HG03558 (cell line): ENCODE measurements around the gene ATG9B.

Source experiments
- ATAC-seq: cut with Tn5 transposase; IDR thresholded peaks from one replicate; pipeline ENCODE4 v1.9.1; 2021; ENCODE audit warnings: moderate number of reproducible peaks; ENCODE audit not compliant: unreplicated experiment; ENCODE audit errors: extremely low read depth

The ATG9B gene

GRCh38 chr7:150986556-150986955, 37.7 kb downstream of the ATG9B start:
- no peak for ATAC-seq

- no peak for ATAC-seq
These were observed 38.2 kb downstream of the ATG9B start for GRCh38 chr7:150986099-150986512.

- no peak for ATAC-seq
These were observed 40.4 kb downstream of the ATG9B start for GRCh38 chr7:150983893-150984368.

- no peak for ATAC-seq
These were observed 41.9 kb downstream of the ATG9B start for GRCh38 chr7:150982351-150982750.

- ATAC-seq: no peak
These were observed 42.6 kb downstream of the ATG9B start for GRCh38 chr7:150981644-150982043.

- ATAC-seq: no peak
These were observed 43.6 kb downstream of the ATG9B start for GRCh38 chr7:150980663-150981062.

- no peak for ATAC-seq
These were observed 44.4 kb downstream of the ATG9B start for GRCh38 chr7:150979713-150980390.

- no peak for ATAC-seq
These were observed 46.0 kb downstream of the ATG9B start, which contains the start of gene KCNH2 for GRCh38 chr7:150978126-150978789. Gene KCNH2 (minus strand): TSS chr7:150978321. CDS start chr7:150977913, 408 bp downstream.

GRCh38 chr7:150977382-150978125, 46.7 kb downstream of the ATG9B start:
- no peak for ATAC-seq

- no peak for ATAC-seq
These were observed 47.5 kb downstream of the ATG9B start for GRCh38 chr7:150976529-150977381.

- no peak for ATAC-seq
These were observed 48.6 kb downstream of the ATG9B start for GRCh38 chr7:150975536-150976319.

GRCh38 chr7:150974468-150975391, 49.6 kb downstream of the ATG9B start:
- no peak for ATAC-seq

- no peak for ATAC-seq
These were observed 50.5 kb downstream of the ATG9B start for GRCh38 chr7:150973571-150974451.

- no peak for ATAC-seq
These were observed 51.6 kb downstream of the ATG9B start for GRCh38 chr7:150972741-150973140.

- ATAC-seq: no peak
These were observed 52.2 kb downstream of the ATG9B start for GRCh38 chr7:150972023-150972468.

GRCh38 chr7:150971242-150972022, 52.9 kb downstream of the ATG9B start:
- ATAC-seq: no peak

GRCh38 chr7:150970424-150970823, 53.9 kb downstream of the ATG9B start:
- ATAC-seq: no peak
